ENCODE data around the gene NALCN. TPM values are rescaled to one million over a fixed set of nuclear protein-coding genes. Genes with fewer than 3 reads are reported as not detected.

Gene NALCN
- total and polyA plus RNA-seq, 7 donors, result 0.23 to 1.1 (median 0.71) TPM; not detected in 2

- H3K4me1 ChIP-seq, result no peaks in the 10 kb centered on the region
- H3K27ac ChIP-seq, result no peak overlapping the region
- no peak for TF ChIP-seq POLR2AphosphoS5 (IDR thresholded peaks at IDR 0.05)
- no peak for TF ChIP-seq EP300 (IDR thresholded peaks at IDR 0.05)
- TF ChIP-seq CTCF (IDR thresholded peaks at IDR 0.05), result no peak
- TF ChIP-seq POLR2A (IDR thresholded peaks at IDR 0.05), result no peak
- 47 to 69% methylated on average over 7 of the region's 7 CpGs for WGBS, 2 donors
- no peaks in the 10 kb centered on the region for H3K9me3 ChIP-seq
- peaks cover 0 to 9% (median 0%) of the 10 kb centered on the region in 3 donors for H3K27me3 ChIP-seq
- intact Hi-C loops (cut with DNase I), result loop anchor here (10.0 kb wide), 1 partner anchor 1409 kb away; no protein-coding TSS in a partner anchor
- no peaks in the 10 kb centered on the region for H3K36me3 ChIP-seq
- no peak for DNase-seq
- no peak overlapping the region for H3K4me3 ChIP-seq
Measured at GRCh38 chr13:101146101-101146898, 270.0 kb downstream of the NALCN start.

GRCh38 chr13:101144808-101145419, 271.4 kb downstream of the NALCN start:
- TF ChIP-seq CTCF (IDR thresholded peaks at IDR 0.05) (peak in 3 of 4 experiments; percentile 39 to 53 (median 46)), EP300 (IDR thresholded peaks at IDR 0.05) (no peak)

GRCh38 chr13:101140936-101141335, 275.4 kb downstream of the NALCN start:
- TF ChIP-seq CTCF (IDR thresholded peaks at IDR 0.05), result no peak
- TF ChIP-seq POLR2AphosphoS5 (IDR thresholded peaks at IDR 0.05), result no peak
- TF ChIP-seq EP300 (IDR thresholded peaks at IDR 0.05), result no peak
- TF ChIP-seq POLR2A (IDR thresholded peaks at IDR 0.05), result no peak
- Histone ChIP-seq H3K27me3 (peaks cover 0 to 36% (median 0%) of the 10 kb centered on the region in 3 donors), H3K4me1 (no peaks in the 10 kb centered on the region), H3K9me3 (no peaks in the 10 kb centered on the region), H3K4me3 (no peak overlapping the region), H3K36me3 (no peaks in the 10 kb centered on the region), H3K27ac (no peak overlapping the region)
- intact Hi-C loops (cut with DNase I), result loop anchor here (10.0 kb wide), 1 partner anchor 1414 kb away; no protein-coding TSS in a partner anchor
- WGBS, 2 donors, result 72 to 85% methylated on average over 2 of the region's 2 CpGs
- DNase-seq, result no peak

More at GRCh38 chr13:101144808-101145419, 271.4 kb downstream of the NALCN start:
- Histone ChIP-seq H3K4me1 (no peaks in the 10 kb centered on the region), H3K9me3 (no peaks in the 10 kb centered on the region), H3K27me3 (peaks cover 0 to 16% (median 0%) of the 10 kb centered on the region in 3 donors), H3K36me3 (no peaks in the 10 kb centered on the region), H3K4me3 (no peak overlapping the region), H3K27ac (no peak overlapping the region)
- WGBS, 2 donors, result 27 to 29% methylated on average over 7 of the region's 7 CpGs
- intact Hi-C loops (cut with DNase I), result loop anchor here (10.0 kb wide), 1 partner anchor 1410 kb away; no protein-coding TSS in a partner anchor
- DNase-seq, result no peak

- H3K36me3 ChIP-seq, result no peaks in the 10 kb centered on the region
- peaks cover 0 to 36% (median 0%) of the 10 kb centered on the region in 3 donors for H3K27me3 ChIP-seq
- no peak for DNase-seq
- intact Hi-C loops (cut with DNase I), result loop anchor here (10.0 kb wide), 1 partner anchor 1415 kb away; no protein-coding TSS in a partner anchor
- H3K4me3 ChIP-seq, result no peak overlapping the region
- WGBS, 2 donors, result 82 to 85% methylated on average over 9 of the region's 9 CpGs
- TF ChIP-seq CTCF (IDR thresholded peaks at IDR 0.05), result no peak
- no peak for TF ChIP-seq POLR2AphosphoS5 (IDR thresholded peaks at IDR 0.05)
- TF ChIP-seq EP300 (IDR thresholded peaks at IDR 0.05), result no peak
- TF ChIP-seq POLR2A (IDR thresholded peaks at IDR 0.05), result no peak
- no peaks in the 10 kb centered on the region for H3K9me3 ChIP-seq
- H3K4me1 ChIP-seq, result no peaks in the 10 kb centered on the region
- no peak overlapping the region for H3K27ac ChIP-seq
Measured at GRCh38 chr13:101140087-101140770, 276.1 kb downstream of the NALCN start.
